IgD-negative memory B cell (primary cell): ENCODE results near the gene SCGB1A1. TPM values are rescaled to one million over a fixed set of nuclear protein-coding genes. Genes with fewer than 3 reads are reported as not detected.
"Not testable (repeated sequence)": the region's sequence is repeated elsewhere in the genome, so short reads cannot be mapped to it uniquely, and the experiment has no call there.

ENCODE experiments used
- H3K27ac Mint-ChIP-seq, 3 donors: one replicate each; pipeline ENCODE4 v1.8.0; 2020 to 2022; ENCODE audit warnings: mild to moderate bottlenecking in 3 of 3, mixed read lengths in 3 of 3, moderate library complexity in 1 of 3
- H3K27me3 Mint-ChIP-seq: one replicate; pipeline ENCODE4 v1.8.0; 2021; ENCODE audit warnings: mixed read lengths
- H3K36me3 Mint-ChIP-seq: one replicate; pipeline ENCODE4 v1.8.0; 2020; ENCODE audit warnings: mild to moderate bottlenecking, mixed read lengths
- H3K4me1 Mint-ChIP-seq, 3 donors: one replicate each; pipeline ENCODE4 v1.8.0; 2020 to 2022; ENCODE audit warnings: mixed read lengths in 3 of 3, mild to moderate bottlenecking in 1 of 3
- H3K4me3 Mint-ChIP-seq, 4 donors: one replicate each; pipeline ENCODE4 v1.8.0; 2020 to 2022; ENCODE audit warnings: mild to moderate bottlenecking in 4 of 4, mixed read lengths in 4 of 4, moderate library complexity in 3 of 4
- H3K9me3 Mint-ChIP-seq, 3 donors: one replicate each; pipeline ENCODE4 v1.8.0; 2020 to 2021; ENCODE audit warnings: mixed read lengths in 3 of 3, mild to moderate bottlenecking in 1 of 3
- polyA plus RNA-seq: library from polyadenylated mRNA; unstranded; fragments of 300-500 nt; fragmentation: Illumina TruSeq; gene quantifications from one replicate; pipeline ENCODE4 v1.2.3, GENCODE V29; 2021

Gene SCGB1A1
- polyA plus RNA-seq, 1 donor from 2014 or later: not detected

GRCh38 chr11:62444236-62444833 lies 25.5 kb downstream of the SCGB1A1 start:
- H3K27me3 Mint-ChIP-seq: peaks cover 3% of the 10 kb centered on the region

DNA sequence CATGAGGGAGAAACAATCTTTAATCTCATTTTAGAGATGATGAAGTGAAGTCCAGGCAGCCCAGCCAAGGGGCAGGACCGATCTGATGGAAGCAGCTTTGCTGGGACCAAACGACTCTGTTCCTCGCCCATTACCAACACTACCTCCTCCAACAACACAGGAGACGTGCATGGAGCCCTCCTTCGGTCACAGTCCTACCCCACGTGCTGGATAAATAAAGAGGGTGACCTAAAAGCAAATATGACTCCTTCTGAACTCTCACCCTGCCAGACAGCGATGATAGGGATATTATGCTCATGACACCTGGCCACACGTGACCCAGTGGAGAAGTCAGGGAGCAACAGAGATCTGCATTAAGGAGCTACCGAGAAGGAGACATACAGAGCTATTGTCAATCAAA lies 26.0 kb downstream of the SCGB1A1 start:
- Mint-ChIP-seq H3K27ac (peak overlapping the region; percentile 78 to 98 (median 94)), H3K4me1 (peaks cover 17 to 26% (median 19%) of the 10 kb centered on the region in 3 donors), H3K9me3 (no peaks in the 10 kb centered on the region), H3K27me3 (peaks cover 3% of the 10 kb centered on the region), H3K36me3 (peaks cover 3% of the 10 kb centered on the region), H3K4me3 (peak overlapping the region; percentile 79 to 98 (median 92))

More at GRCh38 chr11:62444236-62444833, 25.5 kb downstream of the SCGB1A1 start:
- Mint-ChIP-seq H3K27ac (peak overlapping the region; percentile 78 to 98 (median 94)), H3K36me3 (peaks cover 3% of the 10 kb centered on the region), H3K4me3 (peak overlapping the region; percentile 79 to 98 (median 92)), H3K4me1 (peaks cover 17 to 27% (median 19%) of the 10 kb centered on the region in 3 donors), H3K9me3 (no peaks in the 10 kb centered on the region)

GRCh38 chr11:62445314-62445740 lies 26.5 kb downstream of the SCGB1A1 start:
- Mint-ChIP-seq H3K27me3 (peaks cover 3% of the 10 kb centered on the region), H3K36me3 (peaks cover 3% of the 10 kb centered on the region), H3K9me3 (no peaks in the 10 kb centered on the region), H3K4me1 (peaks cover 17 to 26% (median 19%) of the 10 kb centered on the region in 3 donors), H3K27ac (peak overlapping the region in 1 of 3 donors; percentile 78), H3K4me3 (peak overlapping the region; percentile 79 to 98 (median 92))

DNA sequence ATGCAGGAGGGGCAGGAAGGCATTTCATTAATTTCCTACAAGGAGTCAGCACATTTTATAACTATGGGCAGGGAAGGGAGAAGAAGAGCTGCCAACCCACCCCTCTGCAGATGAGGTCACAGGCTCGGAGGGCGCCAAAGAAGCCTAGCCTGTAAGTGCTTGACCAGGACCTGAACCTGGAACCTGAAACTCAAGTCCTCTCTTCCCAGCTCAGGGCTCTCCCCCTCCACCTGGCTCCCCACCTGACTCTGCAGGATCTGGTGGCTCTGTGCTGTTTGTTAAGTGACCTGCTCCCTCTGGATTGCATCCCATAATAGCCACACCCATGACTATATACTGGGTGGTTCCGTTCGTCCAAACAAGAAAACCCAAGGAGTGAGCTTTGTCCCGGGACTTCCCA lies 27.3 kb downstream of the SCGB1A1 start:
- H3K9me3 Mint-ChIP-seq: no peaks in the 10 kb centered on the region
- peaks cover 3% of the 10 kb centered on the region for H3K27me3 Mint-ChIP-seq
- H3K36me3 Mint-ChIP-seq: peaks cover 3% of the 10 kb centered on the region
- peaks cover 17 to 26% (median 19%) of the 10 kb centered on the region in 3 donors for H3K4me1 Mint-ChIP-seq
- peak overlapping the region in 2 of 4 donors; percentile 28 to 51 for H3K4me3 Mint-ChIP-seq
- H3K27ac Mint-ChIP-seq: no peak overlapping the region

DNA sequence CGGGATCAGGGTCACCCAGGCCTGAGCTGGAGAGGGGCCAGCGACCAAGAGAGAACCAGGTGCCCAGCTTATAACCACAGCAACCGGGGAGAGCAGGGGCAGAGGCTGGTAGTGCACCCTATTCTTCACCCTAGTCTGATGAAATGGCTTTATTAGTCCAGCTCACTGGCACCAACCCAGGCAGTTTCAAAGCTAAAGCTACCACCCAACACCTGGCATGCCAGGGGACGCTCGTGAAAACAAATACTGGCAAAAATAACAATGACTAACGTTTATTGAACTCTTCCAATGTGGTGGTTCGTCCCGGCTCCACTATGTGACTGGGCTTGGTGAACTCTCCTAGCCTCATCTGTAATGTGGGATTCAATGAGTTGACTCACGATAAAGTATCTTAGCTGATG lies 30.6 kb downstream of the SCGB1A1 start:
- H3K4me3 Mint-ChIP-seq: no peak overlapping the region
- peaks cover 5 to 12% (median 7%) of the 10 kb centered on the region in 3 donors for H3K4me1 Mint-ChIP-seq
- no peak overlapping the region for H3K27ac Mint-ChIP-seq
- peaks cover 2% of the 10 kb centered on the region for H3K36me3 Mint-ChIP-seq
- peaks cover 3% of the 10 kb centered on the region for H3K27me3 Mint-ChIP-seq
- H3K9me3 Mint-ChIP-seq: no peaks in the 10 kb centered on the region

- H3K27ac Mint-ChIP-seq, H3K4me3 Mint-ChIP-seq, H3K27me3 Mint-ChIP-seq, H3K9me3 Mint-ChIP-seq, H3K36me3 Mint-ChIP-seq, H3K4me1 Mint-ChIP-seq: not testable (repeated sequence)
These were observed 31.1 kb downstream of the SCGB1A1 start for GRCh38 chr11:62449912-62450311.

DNA sequence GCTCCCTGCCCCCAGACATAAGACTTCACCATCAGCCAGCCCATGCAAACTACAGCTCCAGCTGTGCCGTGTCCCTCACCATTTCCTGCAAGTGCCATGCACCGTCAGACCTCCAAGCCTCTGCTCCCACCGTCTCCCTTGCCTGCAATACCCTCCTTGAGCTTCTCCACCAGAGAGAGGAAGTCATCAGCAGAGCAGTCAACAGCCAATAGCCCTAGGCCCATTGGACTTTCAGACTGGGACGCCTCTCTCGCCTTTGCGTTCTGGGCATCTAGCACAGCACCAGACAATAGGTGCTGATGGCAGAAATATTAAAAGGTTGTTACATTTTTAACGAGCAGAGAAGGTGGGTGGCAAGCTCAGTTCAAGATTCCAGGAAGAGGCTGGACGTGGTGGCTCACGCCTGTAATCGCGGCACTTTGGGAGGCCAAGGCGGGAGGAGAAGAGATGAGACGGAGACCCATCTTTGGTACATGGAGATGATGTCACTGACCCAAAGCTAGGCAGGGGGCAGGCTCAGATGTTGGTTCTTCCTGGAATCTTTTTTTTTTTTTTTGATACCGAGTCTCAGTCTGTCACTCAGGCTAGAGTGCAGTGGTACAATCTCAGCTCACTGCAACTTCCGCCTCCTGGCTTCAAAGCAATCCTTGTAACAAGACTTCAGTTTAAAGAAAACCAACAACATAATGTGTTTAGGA lies 31.9 kb downstream of the SCGB1A1 start:
- H3K9me3 Mint-ChIP-seq: no peaks in the 10 kb centered on the region
- peak overlapping the region in 1 of 3 donors; percentile 31 for H3K27ac Mint-ChIP-seq
- peaks cover 0 to 3% (median 0%) of the 10 kb centered on the region in 3 donors for H3K4me1 Mint-ChIP-seq
- peaks cover 2% of the 10 kb centered on the region for H3K36me3 Mint-ChIP-seq
- peaks cover 3% of the 10 kb centered on the region for H3K27me3 Mint-ChIP-seq
- H3K4me3 Mint-ChIP-seq: no peak overlapping the region

- peaks cover 0 to 3% (median 0%) of the 10 kb centered on the region in 3 donors for H3K4me1 Mint-ChIP-seq
- H3K36me3 Mint-ChIP-seq: peaks cover 2% of the 10 kb centered on the region
- peak overlapping the region in 1 of 3 donors; percentile 31 for H3K27ac Mint-ChIP-seq
- no peaks in the 10 kb centered on the region for H3K9me3 Mint-ChIP-seq
- peaks cover 4% of the 10 kb centered on the region for H3K27me3 Mint-ChIP-seq
- no peak overlapping the region for H3K4me3 Mint-ChIP-seq
These were observed 32.4 kb downstream of the SCGB1A1 start for GRCh38 chr11:62451241-62451621.

- H3K27ac Mint-ChIP-seq: no peak overlapping the region
These were observed 33.4 kb downstream of the SCGB1A1 start for GRCh38 chr11:62452261-62452660.

GRCh38 chr11:62452839-62453468 lies 34.1 kb downstream of the SCGB1A1 start:
- Mint-ChIP-seq H3K27ac (no peak overlapping the region), H3K27me3 (peaks cover 4% of the 10 kb centered on the region), H3K4me1 (no peaks in the 10 kb centered on the region), H3K9me3 (no peaks in the 10 kb centered on the region), H3K36me3 (peaks cover 2% of the 10 kb centered on the region), H3K4me3 (no peak overlapping the region)

More at GRCh38 chr11:62452261-62452660, 33.4 kb downstream of the SCGB1A1 start:
- Mint-ChIP-seq H3K4me1 (no peaks in the 10 kb centered on the region), H3K4me3 (no peak overlapping the region), H3K9me3 (no peaks in the 10 kb centered on the region), H3K27me3 (peaks cover 4% of the 10 kb centered on the region), H3K36me3 (peaks cover 2% of the 10 kb centered on the region)

- H3K4me1 Mint-ChIP-seq: no peaks in the 10 kb centered on the region
- H3K9me3 Mint-ChIP-seq: no peaks in the 10 kb centered on the region
- H3K27me3 Mint-ChIP-seq: peaks cover 2% of the 10 kb centered on the region
- no peak overlapping the region for H3K27ac Mint-ChIP-seq
- H3K4me3 Mint-ChIP-seq: no peak overlapping the region
- H3K36me3 Mint-ChIP-seq: peaks cover 2% of the 10 kb centered on the region
These were observed 37.8 kb downstream of the SCGB1A1 start for GRCh38 chr11:62456630-62457029.

DNA sequence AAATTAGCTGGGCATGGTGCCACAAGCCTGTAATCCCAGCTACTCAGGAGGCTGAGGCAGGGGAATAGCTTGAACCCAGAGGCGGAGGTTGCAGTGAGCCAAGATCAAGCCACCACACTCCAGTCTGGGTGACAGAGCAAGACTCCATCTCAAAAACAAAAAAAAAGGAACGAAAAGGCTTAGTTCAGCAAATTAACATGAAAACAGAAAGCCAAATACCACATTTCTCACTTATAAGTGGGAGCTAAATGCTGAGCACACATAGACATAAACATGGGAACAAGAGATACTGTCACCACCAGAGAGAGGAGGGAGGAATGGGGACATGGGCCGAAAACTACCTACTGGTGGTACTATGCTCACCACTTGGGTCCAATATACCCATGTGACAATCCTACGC lies 38.6 kb downstream of the SCGB1A1 start:
- H3K27ac Mint-ChIP-seq: no peak overlapping the region
- H3K9me3 Mint-ChIP-seq: no peaks in the 10 kb centered on the region
- H3K36me3 Mint-ChIP-seq: peaks cover 3% of the 10 kb centered on the region
- H3K4me1 Mint-ChIP-seq: peaks cover 4 to 7% (median 4%) of the 10 kb centered on the region in 3 donors
- no peak overlapping the region for H3K4me3 Mint-ChIP-seq
- peaks cover 2% of the 10 kb centered on the region for H3K27me3 Mint-ChIP-seq

DNA sequence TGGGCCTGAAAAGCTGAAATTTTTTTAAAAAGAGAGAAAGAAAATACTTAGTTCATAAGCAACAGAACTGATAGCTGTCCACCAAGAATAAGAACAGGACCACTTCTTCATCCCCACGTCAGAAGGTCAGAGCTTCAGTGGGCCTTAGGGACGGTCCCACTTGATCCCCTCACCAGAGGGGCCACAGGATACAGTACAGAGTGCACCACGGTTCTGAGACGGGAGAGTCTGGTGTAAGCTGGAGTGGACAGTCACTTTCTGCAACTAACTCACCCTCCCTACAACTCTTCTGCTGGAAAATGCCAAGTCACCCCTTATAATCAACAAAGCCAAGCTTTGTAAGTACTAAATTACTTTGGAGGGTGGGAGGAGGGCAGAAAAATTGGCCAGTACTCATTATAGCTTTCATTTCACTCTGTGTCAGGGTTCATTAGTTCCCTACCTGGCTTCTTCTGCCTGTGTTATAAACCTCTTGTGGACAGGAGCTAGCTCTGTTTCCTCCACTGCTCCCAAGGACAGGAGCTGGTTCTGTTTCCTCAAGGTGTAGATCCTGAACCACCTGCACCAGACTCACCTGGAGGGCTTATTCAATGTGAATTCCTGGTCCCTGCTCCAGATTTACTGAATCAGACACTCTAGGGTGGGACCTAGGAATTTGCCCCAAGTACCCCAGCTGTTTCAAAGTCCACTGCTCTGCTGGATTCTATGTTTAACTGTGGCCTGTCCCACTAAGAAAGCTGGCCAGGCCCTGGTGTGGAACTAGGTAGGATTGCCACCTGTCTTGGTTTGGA lies 39.6 kb downstream of the SCGB1A1 start:
- Mint-ChIP-seq H3K27ac (no peak overlapping the region), H3K4me1 (peaks cover 9 to 12% (median 9%) of the 10 kb centered on the region in 3 donors)

GRCh38 chr11:62459080-62459479 lies 40.2 kb downstream of the SCGB1A1 start:
- Mint-ChIP-seq H3K9me3 (no peaks in the 10 kb centered on the region), H3K27me3 (peaks cover 7% of the 10 kb centered on the region), H3K4me3 (no peak overlapping the region), H3K4me1 (peaks cover 9 to 14% (median 11%) of the 10 kb centered on the region in 3 donors), H3K27ac (no peak overlapping the region), H3K36me3 (peaks cover 3% of the 10 kb centered on the region)

More for the DNA sequence above, 39.6 kb downstream of the SCGB1A1 start:
- Mint-ChIP-seq H3K36me3 (peaks cover 3% of the 10 kb centered on the region), H3K9me3 (no peaks in the 10 kb centered on the region), H3K27me3 (peaks cover 7% of the 10 kb centered on the region), H3K4me3 (no peak overlapping the region)
